Nephron (organoid): ENCODE data around the gene RABIF.
A peak's percentile ranks its signal among the peaks of the same experiment; 100 is the strongest.
"Not testable (repeated sequence)": the region's sequence is repeated elsewhere in the genome, so short reads cannot be mapped to it uniquely, and the experiment has no call there.

Experiments used
- H3K27ac Mint-ChIP-seq, 3 experiments: 2 replicates each; pipeline ENCODE4 v1.8.0; 2020; ENCODE audit warnings: mixed read lengths in 3 of 3, mild to moderate bottlenecking in 2 of 3, moderate library complexity in 1 of 3
- H3K27me3 Mint-ChIP-seq: 2 replicates; pipeline ENCODE4 v1.8.0; 2021; ENCODE audit warnings: low read depth, mild to moderate bottlenecking, moderate library complexity, mixed read lengths
- H3K36me3 Mint-ChIP-seq: 2 replicates; pipeline ENCODE4 v1.8.0; 2020; ENCODE audit warnings: low read depth, mixed read lengths
- H3K4me1 Mint-ChIP-seq: 2 replicates; pipeline ENCODE4 v1.8.0; 2020; ENCODE audit warnings: mixed read lengths
- H3K4me3 Mint-ChIP-seq, 3 experiments: 2 replicates each; pipeline ENCODE4 v1.8.0; 2020; ENCODE audit warnings: mild to moderate bottlenecking in 3 of 3, mixed read lengths in 3 of 3, moderate library complexity in 2 of 3
- H3K9me3 Mint-ChIP-seq: 2 replicates; pipeline ENCODE4 v1.8.0; 2020; ENCODE audit warnings: mixed read lengths
- CTCF ChIP-seq, 3 experiments: fragments of 200-600 bp; sonication (generic); IDR thresholded peaks; one replicate each; pipeline ENCODE4 v1.5.0; 2021; ENCODE audit warnings: antibody characterized with exemption in 3 of 3; ENCODE audit not compliant: unreplicated experiment in 3 of 3

RABIF gene

GRCh38 chr1:202926581-202927491 lies 37.9 kb upstream of the RABIF start, which contains the start of gene KLHL12:
Gene KLHL12, minus strand, starts transcription at chr1:202927234. Its CDS starts 2,072 bp downstream, at chr1:202925162.
- TF ChIP-seq CTCF (IDR thresholded peaks at IDR 0.05; ENCODE audit: unreplicated experiment in 3 of 3) = peak; percentile 58 to 68 (median 58)
- Mint-ChIP-seq H3K27ac (peak within 1 kb of the TSS; percentile 35 to 91 (median 88)), H3K36me3 (peaks cover 10% of the 10 kb centered on the region)

GRCh38 chr1:202923533-202923932 lies 34.6 kb upstream of the RABIF start:
- H3K4me3 Mint-ChIP-seq = no peak overlapping the region
- TF ChIP-seq CTCF (IDR thresholded peaks at IDR 0.05; ENCODE audit: unreplicated experiment in 3 of 3) = no peak

More at GRCh38 chr1:202926581-202927491, 37.9 kb upstream of the RABIF start, which contains the start of gene KLHL12:
- H3K27me3 Mint-ChIP-seq = no peaks in the 10 kb centered on the region
- H3K4me1 Mint-ChIP-seq = peaks cover 23% of the 10 kb centered on the region
- H3K9me3 Mint-ChIP-seq = no peaks in the 10 kb centered on the region
- H3K4me3 Mint-ChIP-seq = peak within 1 kb of the TSS; percentile 88 to 91 (median 89)

GRCh38 chr1:202919615-202920014 lies 30.7 kb upstream of the RABIF start:
- H3K36me3 Mint-ChIP-seq = peaks cover 30% of the 10 kb centered on the region
- no peak overlapping the region for H3K27ac Mint-ChIP-seq
- no peak for TF ChIP-seq CTCF (IDR thresholded peaks at IDR 0.05; ENCODE audit: unreplicated experiment in 3 of 3)
- H3K9me3 Mint-ChIP-seq = no peaks in the 10 kb centered on the region
- no peak overlapping the region for H3K4me3 Mint-ChIP-seq
- no peaks in the 10 kb centered on the region for H3K27me3 Mint-ChIP-seq
- H3K4me1 Mint-ChIP-seq = peaks cover 11% of the 10 kb centered on the region

More at GRCh38 chr1:202923533-202923932, 34.6 kb upstream of the RABIF start:
- H3K9me3 Mint-ChIP-seq = no peaks in the 10 kb centered on the region
- H3K36me3 Mint-ChIP-seq = peaks cover 18% of the 10 kb centered on the region
- peaks cover 23% of the 10 kb centered on the region for H3K4me1 Mint-ChIP-seq
- no peak overlapping the region for H3K27ac Mint-ChIP-seq
- H3K27me3 Mint-ChIP-seq = no peaks in the 10 kb centered on the region

GRCh38 chr1:202915146-202915545 lies 26.2 kb upstream of the RABIF start:
- Mint-ChIP-seq H3K4me1 (no peaks in the 10 kb centered on the region), H3K9me3 (no peaks in the 10 kb centered on the region), H3K36me3 (peaks cover 63% of the 10 kb centered on the region), H3K27ac (no peak overlapping the region), H3K4me3 (no peak overlapping the region), H3K27me3 (no peaks in the 10 kb centered on the region)
- TF ChIP-seq CTCF (IDR thresholded peaks at IDR 0.05; ENCODE audit: unreplicated experiment in 3 of 3) = no peak

- H3K9me3 Mint-ChIP-seq, H3K4me3 Mint-ChIP-seq: not testable (repeated sequence)
These were observed 23.5 kb upstream of the RABIF start for GRCh38 chr1:202912476-202912875.

GRCh38 chr1:202909494-202909893 lies 20.5 kb upstream of the RABIF start:
- no peaks in the 10 kb centered on the region for H3K27me3 Mint-ChIP-seq
- no peak overlapping the region for H3K27ac Mint-ChIP-seq
- TF ChIP-seq CTCF (IDR thresholded peaks at IDR 0.05; ENCODE audit: unreplicated experiment in 3 of 3) = no peak
- no peak overlapping the region for H3K4me3 Mint-ChIP-seq
- H3K4me1 Mint-ChIP-seq = no peaks in the 10 kb centered on the region
- peaks cover 65% of the 10 kb centered on the region for H3K36me3 Mint-ChIP-seq
- H3K9me3 Mint-ChIP-seq = no peaks in the 10 kb centered on the region

More at GRCh38 chr1:202912476-202912875, 23.5 kb upstream of the RABIF start:
- not testable (repeated sequence) for H3K27me3 Mint-ChIP-seq, H3K27ac Mint-ChIP-seq, H3K4me1 Mint-ChIP-seq
- peaks cover 70% of the 10 kb centered on the region for H3K36me3 Mint-ChIP-seq
